Measurements from ENCODE around the gene UBE3C.
A peak's percentile ranks its signal among the peaks of the same experiment; 100 is the strongest.
"Not testable (repeated sequence)": the region's sequence is repeated elsewhere in the genome, so short reads cannot be mapped to it uniquely, and the experiment has no call there.

The UBE3C gene

DNA sequence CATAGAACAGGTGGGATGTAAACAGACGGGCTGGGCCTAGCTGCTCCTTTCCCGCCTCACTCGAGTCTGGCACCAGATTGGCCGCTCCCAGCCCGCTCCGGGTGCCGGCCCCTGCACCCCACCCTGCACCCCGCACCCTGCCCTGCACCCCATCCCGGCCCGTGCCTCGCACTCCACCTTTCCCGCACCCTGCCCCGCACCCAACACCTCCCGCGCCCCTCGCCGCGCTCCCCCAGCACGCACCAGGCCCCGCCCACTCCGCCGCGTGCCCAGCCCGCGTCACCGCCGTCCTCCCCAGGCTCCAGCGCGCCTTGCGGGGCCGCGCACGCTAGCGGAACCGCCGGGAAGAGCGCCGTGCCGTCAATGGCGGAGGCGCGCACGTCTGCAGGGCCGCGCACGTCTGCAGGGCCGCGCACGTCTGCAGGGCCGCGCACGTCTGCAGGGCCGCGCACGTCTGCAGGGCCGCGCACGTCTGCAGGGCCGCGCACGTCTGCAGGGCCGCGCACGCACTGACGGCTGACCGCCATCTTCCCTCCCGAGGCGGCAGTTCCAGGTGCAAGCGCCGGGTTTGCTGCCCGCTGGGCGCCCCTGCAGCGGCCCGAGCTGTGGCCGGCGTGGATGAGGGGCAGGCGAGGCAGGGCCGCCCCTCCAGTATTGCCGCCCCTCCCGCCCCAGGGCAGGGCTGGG, at the start of gene UBE3C:
Gene UBE3C (plus strand): TSS at position 503 of the 687 bp plus-strand sequence. CDS start 347 bp downstream, outside the sequence.
- peak; percentile 86 for DNase-seq

- peak; percentile 58 for DNase-seq
Observed at GRCh38 chr7:157089100-157089610, 49.6 kb upstream of the UBE3C start.

DNA sequence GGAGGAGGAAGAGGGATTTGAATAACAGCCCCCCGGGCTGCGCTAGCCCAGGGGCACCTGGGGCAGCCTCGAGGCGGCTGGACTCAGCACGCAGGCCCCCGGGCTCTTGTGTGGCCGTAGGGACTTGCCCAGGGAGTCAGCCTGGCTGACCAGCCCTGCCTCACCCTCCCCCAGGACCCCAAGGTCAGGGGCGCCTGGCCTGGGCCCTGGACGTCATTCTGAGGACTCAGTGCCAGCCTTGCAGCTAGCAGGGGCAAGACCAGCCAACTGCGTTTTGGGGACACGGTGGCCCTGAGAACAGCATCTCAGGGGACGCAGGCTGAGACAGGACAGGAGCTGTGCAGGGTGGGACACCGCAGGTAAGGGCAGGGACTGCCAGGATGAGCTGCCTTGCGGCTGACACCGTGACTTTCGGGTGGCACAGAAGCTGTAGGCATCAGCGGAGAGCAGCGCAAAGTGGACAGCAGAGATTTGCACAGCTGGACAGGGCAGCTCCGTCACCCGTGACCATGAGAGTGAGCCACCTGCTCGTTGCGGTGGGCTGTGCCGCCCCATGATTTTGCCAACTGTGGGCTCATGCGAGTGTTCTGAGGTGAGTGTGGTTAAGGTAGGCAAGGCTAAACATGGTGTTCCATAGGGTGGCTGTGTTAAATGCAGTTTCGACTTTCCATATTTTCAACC, 48.1 kb upstream of the UBE3C start:
- no peak for DNase-seq

GRCh38 chr7:157096286-157097055, 42.3 kb upstream of the UBE3C start:
- DNase-seq, result no peak

- no peak for DNase-seq
Observed at GRCh38 chr7:157097056-157097329, 41.7 kb upstream of the UBE3C start.

DNA sequence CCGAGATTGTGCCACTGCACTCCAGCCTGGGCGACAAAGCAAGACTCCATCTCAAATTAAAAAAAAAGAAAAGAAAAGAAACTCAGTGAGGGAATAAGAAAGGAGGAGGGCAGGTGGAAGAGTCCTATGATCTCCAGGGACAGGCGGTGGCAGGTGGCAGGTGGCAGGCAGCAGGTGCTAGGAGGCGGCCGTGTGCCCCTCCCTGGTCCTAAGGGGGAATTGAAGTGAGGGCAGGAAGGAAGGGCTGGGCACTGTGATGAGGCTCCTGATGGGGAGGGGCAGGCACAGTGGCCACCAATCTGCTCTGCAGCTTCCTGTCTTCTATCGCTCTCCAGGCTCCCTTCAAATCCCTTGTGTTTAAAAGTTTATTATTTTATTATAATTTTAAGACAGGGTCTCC, 41.2 kb upstream of the UBE3C start:
- peak; percentile 82 for DNase-seq

GRCh38 chr7:157100005-157100404, 38.7 kb upstream of the UBE3C start:
- not testable (repeated sequence) for DNase-seq

DNA sequence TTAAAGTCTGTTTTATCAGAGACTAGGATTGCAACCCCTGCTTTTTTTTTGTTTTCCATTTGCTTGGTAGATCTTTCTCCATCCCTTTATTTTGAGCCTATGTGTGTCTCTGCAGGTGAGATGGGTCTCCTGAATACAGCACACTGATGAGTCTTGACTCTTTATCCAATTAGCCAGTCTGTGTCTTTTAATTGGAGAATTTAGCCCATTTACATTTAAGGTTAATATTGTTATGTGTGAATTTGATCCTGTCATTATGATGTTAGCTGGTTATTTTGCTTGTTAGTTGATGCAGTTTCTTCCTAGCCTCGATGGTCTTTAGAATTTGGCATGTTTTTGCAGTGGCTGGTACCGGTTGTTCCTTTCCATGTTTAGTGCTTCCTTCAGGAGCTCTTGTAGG, 35.1 kb upstream of the UBE3C start:
- not testable (repeated sequence) for DNase-seq

DNA sequence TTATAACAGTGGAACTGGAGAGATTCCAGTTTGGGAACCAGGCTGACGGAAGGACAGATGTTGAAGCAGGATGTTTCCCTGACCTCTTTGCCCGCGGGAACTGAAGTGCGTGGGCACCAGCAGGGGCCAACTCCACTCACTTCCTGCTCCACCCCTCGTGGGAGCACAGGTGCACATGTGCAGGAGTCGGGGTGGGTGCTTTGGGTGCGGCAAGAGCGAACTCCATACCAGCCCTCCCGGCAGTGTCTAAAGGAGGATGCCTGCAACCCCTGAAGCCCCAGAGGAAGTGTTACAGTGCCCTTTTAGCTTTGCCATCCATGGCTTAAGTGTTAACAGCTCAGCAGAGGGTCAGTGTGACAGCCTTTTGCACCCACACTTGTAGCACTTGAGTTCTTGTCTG, 27.4 kb upstream of the UBE3C start:
- DNase-seq, result no peak

GRCh38 chr7:157112706-157113105, 26.0 kb upstream of the UBE3C start:
- DNase-seq, result no peak

DNA sequence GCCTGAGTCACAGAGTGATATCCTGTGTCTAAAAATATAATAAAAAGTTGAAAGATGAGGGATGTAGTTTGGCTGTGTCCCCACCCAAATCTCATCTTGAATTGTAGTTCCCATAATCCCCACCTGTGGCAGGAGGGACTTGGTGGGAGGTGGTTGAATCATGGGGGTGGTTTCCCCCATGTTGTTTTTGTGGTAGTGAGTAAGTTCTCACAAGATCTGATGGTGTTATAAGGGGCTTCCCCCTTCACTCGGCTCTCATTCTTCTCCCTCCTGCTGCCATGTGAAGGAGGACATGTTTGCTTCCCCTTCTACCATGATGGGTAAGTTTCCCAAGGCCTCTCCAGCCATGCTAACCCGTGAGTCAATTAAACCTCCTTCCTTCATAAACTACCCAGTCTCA, 25.1 kb upstream of the UBE3C start:
- DNase-seq, result no peak

DNA sequence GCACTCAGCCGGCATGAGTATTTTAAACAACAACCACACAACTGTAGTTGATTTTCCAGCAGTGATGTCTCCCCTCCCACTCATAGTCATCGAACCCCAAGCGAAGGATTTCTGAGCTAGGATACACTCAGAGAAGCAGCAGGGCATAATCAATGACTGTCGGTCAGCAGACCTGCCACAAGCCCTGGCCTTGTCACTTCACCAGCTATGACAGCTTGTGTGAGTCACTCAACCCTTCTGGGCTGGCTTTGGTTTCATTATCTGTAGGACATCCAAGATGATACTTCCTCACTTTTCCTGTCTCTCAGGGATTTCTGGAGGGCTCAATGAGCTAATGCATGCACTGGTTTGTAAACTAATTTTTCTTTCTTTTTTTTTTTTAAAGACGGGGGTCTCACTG, 22.0 kb upstream of the UBE3C start:
- DNase-seq, result no peak

- DNase-seq, result no peak
Observed at GRCh38 chr7:157117796-157118195, 20.9 kb upstream of the UBE3C start.

- DNase-seq, result no peak
Observed at GRCh38 chr7:157120181-157120580, 18.5 kb upstream of the UBE3C start.

- no peak for DNase-seq
Observed at GRCh38 chr7:157121184-157121715, 17.5 kb upstream of the UBE3C start.

GRCh38 chr7:157122800-157123495, 15.8 kb upstream of the UBE3C start:
- DNase-seq, result no peak

- no peak for DNase-seq
Observed at GRCh38 chr7:157124690-157125089, 14.0 kb upstream of the UBE3C start.

DNA sequence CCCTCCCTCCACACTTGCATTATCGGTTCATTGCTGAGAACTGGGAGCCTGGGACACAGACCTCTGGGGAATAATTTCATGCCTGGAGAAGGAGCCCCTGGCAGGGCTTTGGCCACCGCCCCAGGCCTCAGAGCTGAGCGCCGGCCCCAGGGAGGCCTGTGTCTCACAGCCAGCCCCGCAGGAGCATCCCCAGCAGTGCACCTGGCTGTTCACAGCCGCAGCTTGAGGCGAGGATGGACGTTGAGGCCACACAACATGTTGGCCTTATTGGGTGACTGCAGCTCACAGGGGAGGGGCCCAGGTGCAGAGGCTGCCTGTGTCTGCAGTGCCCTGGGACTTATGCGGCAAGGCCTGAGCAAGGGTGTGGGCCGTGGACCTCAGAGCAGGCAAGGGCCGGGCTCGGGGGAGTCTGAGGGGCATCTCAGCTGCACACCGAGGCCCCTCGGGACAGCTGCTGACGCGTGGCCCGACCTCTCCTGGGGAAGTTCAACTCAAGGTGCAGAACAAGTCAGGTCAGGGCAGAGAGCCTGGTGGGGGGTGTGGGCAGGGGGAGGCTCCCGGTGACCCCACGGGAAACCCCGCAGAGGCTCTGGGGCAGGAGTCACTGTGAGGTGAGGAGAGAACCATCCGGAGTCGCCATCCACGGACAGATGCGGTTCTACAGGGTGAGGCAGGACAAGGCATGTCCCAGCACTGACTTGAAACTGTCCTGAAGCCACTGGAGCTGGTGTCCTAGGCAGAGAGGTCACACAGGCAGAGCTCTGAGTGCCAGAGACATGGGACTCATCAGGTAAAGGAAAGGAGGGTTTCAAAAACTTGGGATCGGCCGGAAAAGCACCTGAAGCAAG, 13.1 kb upstream of the UBE3C start:
- no peak for DNase-seq

- no peak for DNase-seq
Observed at GRCh38 chr7:157126921-157127320, 11.8 kb upstream of the UBE3C start.

DNA sequence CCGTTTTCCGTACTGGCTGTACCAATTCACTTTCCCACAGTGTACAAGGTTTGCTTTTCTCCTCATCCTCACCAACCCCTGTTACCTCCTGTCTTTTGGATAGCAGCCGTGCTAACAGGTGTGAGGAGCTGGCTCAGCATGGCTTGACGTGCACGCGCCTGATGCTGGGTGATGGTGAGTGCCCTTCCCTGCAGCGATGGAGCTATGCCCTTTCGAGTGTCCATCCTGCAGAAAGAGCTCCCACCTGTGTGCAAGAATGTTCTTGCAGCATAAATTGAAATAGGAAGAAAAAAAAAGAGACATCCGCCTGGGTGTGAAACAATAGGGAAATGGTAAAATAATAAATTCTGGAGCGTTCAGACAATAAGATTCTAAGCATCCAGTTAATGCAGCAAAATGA, 9.5 kb upstream of the UBE3C start:
- DNase-seq, result no peak

DNA sequence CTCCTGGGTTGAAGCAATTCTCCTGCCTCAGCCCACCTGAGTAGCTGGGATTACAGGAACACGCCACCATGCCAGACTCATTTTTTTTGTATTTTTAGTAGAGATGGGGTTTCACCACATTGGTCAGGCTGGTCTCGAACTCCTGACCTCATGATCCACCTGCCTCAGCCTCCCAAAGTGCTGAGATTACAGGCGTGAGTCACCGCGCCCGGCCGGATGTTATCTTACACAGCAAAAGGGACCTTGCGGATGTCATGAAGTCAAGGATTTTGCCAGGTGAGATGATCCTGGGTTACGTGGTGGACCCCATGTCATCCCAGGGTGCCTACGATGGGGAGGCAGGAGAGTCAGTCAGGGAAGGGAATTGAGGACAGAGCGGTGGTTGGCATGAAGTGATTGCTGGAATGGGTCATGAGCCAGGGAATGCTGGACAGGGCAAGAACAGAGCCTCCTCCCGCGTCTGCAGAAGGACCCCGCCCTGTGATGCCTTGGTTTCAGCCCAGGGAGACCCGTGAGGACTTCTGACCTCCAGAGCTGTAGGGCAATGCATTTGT, 8.7 kb upstream of the UBE3C start:
- DNase-seq, result no peak

DNA sequence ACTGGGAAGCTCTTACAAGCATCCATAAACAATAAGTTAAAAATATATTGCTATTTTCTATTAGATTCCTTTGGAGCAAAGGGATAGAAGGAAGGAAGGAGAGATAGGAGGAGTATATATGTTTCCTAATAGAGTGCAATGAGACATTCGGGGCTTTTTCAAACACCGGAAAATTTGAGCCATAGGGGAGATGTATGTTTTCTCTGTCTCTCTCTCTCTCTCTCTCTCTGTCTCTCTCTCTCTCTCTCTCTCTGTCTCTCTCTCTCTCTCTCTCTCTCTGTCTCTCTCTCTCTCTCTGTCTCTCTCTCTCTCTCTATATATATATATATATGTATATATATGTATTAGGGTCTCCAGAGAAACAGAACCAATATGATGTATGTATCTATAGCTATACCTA, 7.9 kb upstream of the UBE3C start:
- not testable (repeated sequence) for DNase-seq

Data from NCI-H510A (cell line).